K562 (cell line): ENCODE data around the gene CENPA. TPM values are rescaled to one million over a fixed set of nuclear protein-coding genes. Genes with fewer than 3 reads are reported as not detected.
"Not testable (repeated sequence)": the region's sequence is repeated elsewhere in the genome, so short reads cannot be mapped to it uniquely, and the experiment has no call there.

ENCODE experiments used
- ATAC-seq: fragments of 200-7000 bp; cut with Tn5 transposase; 3 replicates; pipeline ENCODE4 v1.9.1; 2020; ENCODE audit warnings: moderate library complexity
- BruUV-seq: library from RNA; stranded (reverse); fragments of 400-500 nt; replicated peaks from 2 replicates; lab custom pipeline; 2021; lab: Mats Ljungman, UMichigan
- CTCF ChIA-PET: fragments of 300-600 bp; formaldehyde crosslinking; extraction: SDS; loops from one replicate; lab custom pipeline; 2021; ENCODE audit warnings: low intra/inter-chr PET ratio; lab: Yijun Ruan, JAX
- POLR2A ChIA-PET: fragments of 300-600, 350-650 bp; sonication (Branson Sonifier 250); formaldehyde crosslinking; extraction: SDS; loops from one replicate; lab custom pipeline; 2021; ENCODE audit warnings: antibody characterized with exemption, inconsistent platforms; lab: Yijun Ruan, JAX
- DNase-seq, 4 experiments: peaks; one replicate each; pipeline versions ENCODE4 v3.0.0 to v3.0.0-alpha.2; 2011 to 2018; ENCODE audit warnings: low spot score in 3 of 4, mixed read lengths in 3 of 4; ENCODE audit errors: extremely low read depth in 1 of 4
- FAIRE-seq: peaks from 2 replicates; lab custom pipeline; 2011; peaks lifted over from hg19 to GRCh38; lab: Jason Lieb, UNC
- H2AFZ ChIP-seq: 2 replicates; pipeline ENCODE4 v1.6.0; 2011; ENCODE audit warnings: low read depth, low read length, control low read depth, inconsistent platforms
- H3K27ac ChIP-seq: fragments of 200-600 bp; 3 replicates; pipeline ENCODE4 v1.8.0; 2011; ENCODE audit warnings: low read depth, mild to moderate bottlenecking, control low read depth, inconsistent platforms, low read length, moderate library complexity, mixed read lengths; ENCODE audit errors: extremely low read depth
- H3K27me3 ChIP-seq, 2 experiments: fragments of 300-600 bp in 1 of 2; 2 replicates in 1 of 2; 3 replicates in 1 of 2; pipeline versions ENCODE4 v1.6.0 to v1.8.0; 2011; ENCODE audit warnings: inconsistent platforms in 2 of 2, low read length in 2 of 2, mild to moderate bottlenecking in 1 of 2, mixed read lengths in 1 of 2, moderate library complexity in 1 of 2; ENCODE audit not compliant: control insufficient read depth in 2 of 2, insufficient read depth in 2 of 2
- H3K36me3 ChIP-seq: fragments of 300-600 bp; 3 replicates; pipeline ENCODE4 v1.8.0; 2011; ENCODE audit warnings: mild to moderate bottlenecking, low read length, inconsistent platforms; ENCODE audit not compliant: control insufficient read depth, insufficient read depth
- H3K4me1 ChIP-seq, 2 experiments: fragments of 200-600 bp in 1 of 2; replicated peaks in 1 of 2; 2 replicates in 1 of 2; 3 replicates in 1 of 2; pipeline versions ENCODE4 v1.5.1 to v1.8.0; 2011; ENCODE audit warnings: inconsistent platforms in 2 of 2, low read length in 2 of 2, mild to moderate bottlenecking in 1 of 2, mixed read lengths in 1 of 2, moderate library complexity in 1 of 2; ENCODE audit not compliant: control insufficient read depth in 2 of 2, insufficient read depth in 2 of 2
- H3K4me2 ChIP-seq: 2 replicates; pipeline ENCODE4 v1.6.1; 2011; ENCODE audit warnings: low read length, control low read depth, inconsistent platforms, mixed read lengths; ENCODE audit not compliant: insufficient read depth
- H3K4me3 ChIP-seq: fragments of 200-600 bp; sonication (generic), shearing (Covaris generic); 2 replicates; pipeline ENCODE4 v1.5.1; 2016; ENCODE audit warnings: control low read depth, inconsistent platforms
- H3K79me2 ChIP-seq: fragments of 200-600 bp; 3 replicates; pipeline ENCODE4 v1.8.0; 2011; ENCODE audit warnings: low read length, inconsistent platforms; ENCODE audit not compliant: control insufficient read depth, insufficient read depth
- H3K9ac ChIP-seq, 2 experiments: 2 replicates each; pipeline versions ENCODE4 v1.6.0 to v1.6.1; 2011; ENCODE audit warnings: low read depth in 2 of 2, low read length in 2 of 2, control low read depth in 1 of 2, inconsistent platforms in 1 of 2, mild to moderate bottlenecking in 1 of 2, mixed read lengths in 1 of 2; ENCODE audit not compliant: insufficient read depth in 1 of 2
- H3K9me1 ChIP-seq: one replicate; pipeline ENCODE4 v1.6.0; 2011; ENCODE audit warnings: inconsistent platforms, mild to moderate bottlenecking, low read length, moderate library complexity; ENCODE audit not compliant: control insufficient read depth, insufficient read depth
- H3K9me3 ChIP-seq: replicated peaks from 2 replicates; pipeline ENCODE4 v1.5.1; 2011; ENCODE audit warnings: low read depth, low read length, inconsistent platforms; ENCODE audit not compliant: control insufficient read depth, insufficient read depth
- H4K20me1 ChIP-seq: replicated peaks from 2 replicates; pipeline ENCODE4 v1.6.1; 2011; ENCODE audit warnings: low read length, inconsistent platforms, mixed read lengths; ENCODE audit not compliant: control insufficient read depth, insufficient read depth
- CHCHD3 ChIP-seq: fragments of 250-450 bp; sonication (Bioruptor Pico); IDR thresholded peaks from 2 replicates; pipeline ENCODE4 v2.1.2; 2022; ENCODE audit warnings: mild to moderate bottlenecking
- EP300 ChIP-seq: IDR thresholded peaks from 2 replicates; pipeline ENCODE4 v1.6.1; 2012; ENCODE audit warnings: low read length, improper control_type of control experiment
- FOXM1 ChIP-seq, 2 experiments: fragments of 450-650 bp in 1 of 2; sonication (generic) in 1 of 2; formaldehyde crosslinking in 1 of 2; IDR thresholded peaks; 2 replicates each; pipeline versions ENCODE4 v1.6.1 to v1.9.0; 2017 to 2022; ENCODE audit warnings: low read depth in 2 of 2, mild to moderate bottlenecking in 2 of 2, missing genetic modification reagents in 1 of 2, moderate library complexity in 1 of 2
- HCFC1 ChIP-seq: IDR thresholded peaks from 2 replicates; pipeline ENCODE4 v1.6.1; 2012; ENCODE audit warnings: low read depth, low read length, improper control_type of control experiment
- HLTF ChIP-seq: fragments of 450-650 bp; IDR thresholded peaks from 2 replicates; pipeline ENCODE4 v1.6.1; 2016
- ZBED1 ChIP-seq: IDR thresholded peaks from 2 replicates; pipeline ENCODE4 v1.6.1; 2014
- ZNF347 ChIP-seq: fragments of 450-650 bp; formaldehyde crosslinking; IDR thresholded peaks from 2 replicates; pipeline ENCODE4 v1.4.0; 2020; ENCODE audit warnings: low read depth, mild to moderate bottlenecking, moderate library complexity
- ZNF766 ChIP-seq: fragments of 200-800 bp; sonication (Bioruptor generic); conservative IDR thresholded peaks from 2 replicates; pipeline ENCODE4 v1.6.1; 2016; ENCODE audit warnings: missing genetic modification characterization, missing compliant biosample characterization
- WGBS: fragments of 100-300 bp; shearing (Covaris generic); methylation state at CpG from one replicate; pipeline ENCODE4 v1.1.6; 2016; ENCODE audit warnings: low coverage, mixed read lengths; ENCODE audit not compliant: insufficient coverage; ENCODE audit errors: missing lambda C conversion rate; 5-methylcytosine and 5-hydroxymethylcytosine counted together
- in situ Hi-C: fragments of 300-500 bp; cut with MboI; formaldehyde crosslinking; loops from 4 replicates; pipeline ENCODE4 v1.15.0; 2018; ENCODE audit warnings: inconsistent platforms, mixed read lengths
- intact Hi-C: fragments of 100-400 bp; cut with micrococcal nuclease; formaldehyde crosslinking; loops from 2 replicates; pipeline ENCODE4 v1.14.2; 2022
- polyA plus RNA-seq, 8 experiments: library from polyadenylated mRNA; depleted of rRNA in 4 of 8; stranded (reverse) in 5 of 8; unstranded in 3 of 8; fragments of >200 nt; fragmentation: Nextera tagmentation in 2 of 8; fragmentation: Illumina TruSeq in 1 of 8; extraction: Ambion mirVana in 2 of 8; extraction: Trizol in 1 of 8; gene quantifications; 2 replicates each; pipeline versions ENCODE4 v1.2.1 to v1.2.3, GENCODE V29; 2011 to 2014; ENCODE audit warnings: inconsistent platforms in 1 of 8, missing spikeins in 1 of 8
- total RNA-seq, 7 experiments: library from RNA; depleted of rRNA in 6 of 7; stranded (reverse); fragments of >200 nt in 6 of 7; fragmentation: Illumina TruSeq in 2 of 7; extraction: Trizol in 2 of 7; gene quantifications; 2 replicates each; pipeline versions ENCODE4 v1.2.1 to v1.2.3, GENCODE V29; 2011 to 2021; ENCODE audit warnings: low replicate concordance in 1 of 7
- TF ChIP-seq, protein P1 (sequence below): fragments of 450-650 bp; IDR thresholded peaks from 2 replicates; pipeline ENCODE4 v1.6.1; 2016; ENCODE audit warnings: missing biosample characterization, missing genetic modification characterization

The CENPA gene
- total and polyA plus RNA-seq, 9 of the 15 experiments (the other 6 are each of a cell fraction or from before 2014, with no cell fraction given), result 11.3 to 61.7 (median 44.7) TPM

DNA sequence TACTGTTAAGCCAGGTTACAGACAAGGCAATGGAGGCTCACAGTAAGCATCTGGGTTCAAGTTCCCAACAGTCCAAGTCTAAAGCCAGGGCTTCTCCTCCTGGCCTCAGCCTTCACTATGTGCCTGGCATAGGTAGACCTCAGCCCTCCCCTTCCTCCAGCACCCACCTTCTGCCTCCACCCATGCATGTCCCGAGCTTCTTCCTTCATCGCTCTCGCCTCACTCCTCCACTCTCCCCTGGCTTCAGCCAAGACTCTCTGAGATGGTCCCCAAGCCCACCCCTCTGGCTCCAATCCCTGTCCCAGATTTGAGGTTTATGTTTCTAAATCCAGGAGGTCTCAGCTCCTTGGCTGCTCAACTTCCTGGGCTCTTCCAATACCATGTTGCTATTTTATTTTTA, 26.9 kb downstream of the CENPA start:
- peaks cover 4 to 5% of the 10 kb centered on the region in 2 experiments; a peak in 3 of 5 replicates for H3K4me1 ChIP-seq
- no peaks in the 10 kb centered on the region for H3K79me2 ChIP-seq
- no peak overlapping the region for H3K27ac ChIP-seq
- FAIRE-seq (no peak), ATAC-seq (no peak), DNase-seq (no peak)
- WGBS, result 0% methylated on average over 2 of the region's 3 CpGs
- H3K9me1 ChIP-seq, result peaks cover 3% of the 10 kb centered on the region
- TF ChIP-seq CHCHD3 (no peak), FOXM1 (IDR thresholded peaks at IDR 0.05; ENCODE audit: low read depth) (no peak), FOXM1 (CRISPR knock-in tag; IDR thresholded peaks at IDR 0.05; ENCODE audit: low read depth) (no peak), EP300 (no peak), HCFC1 (no peak), ZBED1 (no peak), HLTF (no peak), ZNF347 (CRISPR knock-in tag) (no peak), ZNF766 (CRISPR knock-in tag) (no peak)
- TF ChIP-seq, protein P1, sequence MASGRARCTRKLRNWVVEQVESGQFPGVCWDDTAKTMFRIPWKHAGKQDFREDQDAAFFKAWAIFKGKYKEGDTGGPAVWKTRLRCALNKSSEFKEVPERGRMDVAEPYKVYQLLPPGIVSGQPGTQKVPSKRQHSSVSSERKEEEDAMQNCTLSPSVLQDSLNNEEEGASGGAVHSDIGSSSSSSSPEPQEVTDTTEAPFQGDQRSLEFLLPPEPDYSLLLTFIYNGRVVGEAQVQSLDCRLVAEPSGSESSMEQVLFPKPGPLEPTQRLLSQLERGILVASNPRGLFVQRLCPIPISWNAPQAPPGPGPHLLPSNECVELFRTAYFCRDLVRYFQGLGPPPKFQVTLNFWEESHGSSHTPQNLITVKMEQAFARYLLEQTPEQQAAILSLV (tag), result no peak
- no peaks in the 10 kb centered on the region; the same call in 1 of the 2 replicates for H4K20me1 ChIP-seq
- H3K27me3 ChIP-seq, result peaks cover 21 to 53% of the 10 kb centered on the region in 2 experiments; a peak in 4 of 5 replicates
- no TSS peak for BruUV-seq
- no peaks in the 10 kb centered on the region for H3K9me3 ChIP-seq
- ChIA-PET POLR2A (no interaction called here), CTCF (no interaction called here)
- in situ Hi-C loops (no loop called here), intact Hi-C loops (no loop called here)
- no peak overlapping the region for H2AFZ ChIP-seq
- no peaks in the 10 kb centered on the region for H3K36me3 ChIP-seq
- no peak overlapping the region for H3K4me2 ChIP-seq
- H3K4me3 ChIP-seq, result no peak overlapping the region
- no peak overlapping the region for H3K9ac ChIP-seq

DNA sequence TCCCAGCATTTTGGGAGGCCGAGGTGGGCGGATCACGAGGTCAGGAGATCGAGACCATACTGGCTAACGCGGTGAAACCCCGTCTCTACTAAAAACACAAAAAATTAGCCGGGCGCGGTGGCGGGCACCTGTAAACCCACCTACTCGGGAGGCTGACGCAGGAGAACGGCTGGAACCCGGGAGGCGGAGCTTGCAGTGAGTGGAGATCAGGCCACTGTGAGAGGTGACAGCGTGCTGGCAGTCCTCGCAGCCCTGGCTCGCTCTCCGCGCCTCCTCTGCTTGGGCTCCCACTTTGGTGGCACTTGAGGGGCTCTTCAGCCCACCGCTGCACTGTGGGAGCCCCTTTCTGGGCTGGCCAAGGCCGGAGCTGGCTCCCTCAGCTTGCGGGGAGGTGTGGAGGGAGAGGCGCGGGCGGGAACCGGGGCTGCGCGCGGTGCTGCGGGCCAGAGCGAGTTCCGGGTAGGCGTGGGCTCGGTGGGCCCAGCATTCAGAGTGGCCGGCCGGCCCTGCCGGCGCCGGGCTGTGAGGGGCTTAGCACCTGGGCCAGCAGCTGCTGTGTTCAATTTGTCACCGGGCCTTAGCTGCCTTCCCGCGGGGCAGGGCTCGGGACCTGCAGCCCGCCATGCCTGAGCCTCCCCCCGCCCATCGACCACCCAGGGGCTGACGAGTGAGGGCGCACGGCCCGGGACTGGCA, 28.4 kb downstream of the CENPA start:
- not testable (repeated sequence) for H3K36me3 ChIP-seq

More for the DNA sequence above, 28.4 kb downstream of the CENPA start:
- H3K79me2 ChIP-seq, H3K4me3 ChIP-seq, H3K27ac ChIP-seq, H2AFZ ChIP-seq, intact Hi-C loops, in situ Hi-C loops, H3K4me1 ChIP-seq, BruUV-seq, FAIRE-seq, H3K9me3 ChIP-seq, H3K4me2 ChIP-seq, H4K20me1 ChIP-seq, CTCF ChIA-PET, H3K9me1 ChIP-seq, ATAC-seq, DNase-seq, H3K9ac ChIP-seq: not testable (repeated sequence)
- POLR2A ChIA-PET, result interaction anchor here (0.9 to 1.0 kb wide), 2 partner anchors 26 to 32 kb away, joined by 4 read pairs; no protein-coding TSS in a partner anchor
- 51% methylated on average over 31 of the region's 52 CpGs for WGBS
- peaks cover 32 to 65% of the 10 kb centered on the region in 2 experiments; a peak in 4 of 5 replicates for H3K27me3 ChIP-seq
